Measurements from ENCODE around the gene SFXN3. TPM values are rescaled to one million over a fixed set of nuclear protein-coding genes. Genes with fewer than 3 reads are reported as not detected.
A peak's percentile ranks its signal among the peaks of the same experiment; 100 is the strongest.
"Not testable (repeated sequence)": the region's sequence is repeated elsewhere in the genome, so short reads cannot be mapped to it uniquely, and the experiment has no call there.

SFXN3 gene
- total and polyA plus RNA-seq, 3 donors from 2014 or later = 38.5 to 125 (median 70.7) TPM

DNA sequence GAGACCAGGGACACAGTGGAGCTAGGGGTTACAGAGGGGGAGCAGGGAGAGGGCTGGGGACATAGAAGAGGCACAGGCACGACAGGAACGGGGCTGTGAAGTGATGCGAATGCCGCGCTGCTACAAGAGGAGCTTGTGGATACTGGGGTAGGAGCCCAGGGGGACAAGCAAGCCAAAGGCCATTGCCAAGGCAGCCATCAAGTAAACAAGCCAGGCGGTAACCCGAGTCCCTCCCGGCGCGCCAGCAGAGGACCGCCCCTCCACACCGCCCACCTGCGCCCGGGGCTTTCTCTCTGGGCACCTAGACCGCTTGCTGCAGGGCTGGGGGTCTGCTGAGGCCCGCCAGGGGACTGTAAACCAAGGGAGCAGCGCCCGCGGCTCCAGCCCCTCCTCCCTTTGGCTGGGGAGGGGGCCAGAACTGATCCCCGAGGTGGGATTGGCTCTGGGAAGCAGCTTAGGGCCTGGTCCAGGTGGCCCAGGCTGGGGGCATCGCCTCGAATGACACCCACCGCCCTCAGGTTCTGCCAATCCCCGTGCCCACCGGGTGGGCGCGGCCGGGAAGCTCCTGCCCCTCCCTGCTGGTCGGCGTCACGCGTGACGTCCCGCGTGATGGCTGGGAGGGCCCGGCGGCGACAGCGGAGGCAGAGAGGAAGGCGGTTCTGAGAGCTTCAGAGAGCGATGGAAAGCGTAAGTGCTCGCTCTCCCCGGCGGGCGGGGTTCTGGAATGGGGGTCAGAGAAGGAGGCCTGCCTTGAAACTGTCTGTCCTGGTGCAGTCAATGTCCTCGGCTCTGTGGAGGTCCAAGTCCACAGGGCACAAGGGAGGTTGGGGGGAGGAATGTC lies 982 bp downstream of the SFXN3 start:
- WGBS, 2 donors = 0% methylated on average over 5 to 47 of the region's 47 CpGs

DNA sequence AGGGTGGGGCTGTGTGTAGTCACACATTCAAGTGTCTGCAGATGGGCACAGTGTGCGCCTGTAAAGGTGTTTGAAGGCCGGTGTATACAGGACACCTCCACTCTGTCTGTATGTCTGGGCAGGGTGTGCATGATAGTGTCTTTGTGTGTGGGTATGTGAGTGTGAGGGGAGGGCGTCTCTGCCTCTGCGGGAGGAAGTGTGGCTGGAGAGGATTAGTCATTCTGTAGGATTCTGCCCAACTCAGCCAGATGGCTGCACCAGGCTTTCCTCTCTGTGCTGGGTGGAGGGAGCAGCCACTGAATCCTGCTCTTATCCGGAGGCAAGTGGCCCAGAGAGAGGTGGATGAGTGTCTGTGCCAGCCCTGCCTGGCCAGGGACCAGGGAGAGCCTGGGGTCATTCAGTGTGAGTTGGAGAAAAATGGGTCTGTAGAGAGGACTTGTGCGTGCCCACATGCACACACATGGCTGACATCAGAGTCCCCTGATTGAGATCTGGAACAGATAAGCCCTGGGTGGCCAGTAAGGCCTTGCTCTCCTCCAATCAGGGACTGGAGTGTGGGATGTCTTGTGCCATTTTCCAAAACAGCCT lies 1.7 kb downstream of the SFXN3 start:
- Histone ChIP-seq H3K36me3 (ENCODE audit: low read depth, missing control alignments) (no peaks in the 10 kb centered on the region), H3K4me3 (peak overlapping the region; percentile 72 to 73), H3K27me3 (no peaks in the 10 kb centered on the region), H3K4me1 (peaks cover 11% of the 10 kb centered on the region), H3K9me3 (no peaks in the 10 kb centered on the region), H3K27ac (peak overlapping the region; percentile 93 to 98)
- 12 to 25% methylated on average over 6 of the region's 6 CpGs for WGBS, 2 donors
- TF ChIP-seq, protein P1, sequence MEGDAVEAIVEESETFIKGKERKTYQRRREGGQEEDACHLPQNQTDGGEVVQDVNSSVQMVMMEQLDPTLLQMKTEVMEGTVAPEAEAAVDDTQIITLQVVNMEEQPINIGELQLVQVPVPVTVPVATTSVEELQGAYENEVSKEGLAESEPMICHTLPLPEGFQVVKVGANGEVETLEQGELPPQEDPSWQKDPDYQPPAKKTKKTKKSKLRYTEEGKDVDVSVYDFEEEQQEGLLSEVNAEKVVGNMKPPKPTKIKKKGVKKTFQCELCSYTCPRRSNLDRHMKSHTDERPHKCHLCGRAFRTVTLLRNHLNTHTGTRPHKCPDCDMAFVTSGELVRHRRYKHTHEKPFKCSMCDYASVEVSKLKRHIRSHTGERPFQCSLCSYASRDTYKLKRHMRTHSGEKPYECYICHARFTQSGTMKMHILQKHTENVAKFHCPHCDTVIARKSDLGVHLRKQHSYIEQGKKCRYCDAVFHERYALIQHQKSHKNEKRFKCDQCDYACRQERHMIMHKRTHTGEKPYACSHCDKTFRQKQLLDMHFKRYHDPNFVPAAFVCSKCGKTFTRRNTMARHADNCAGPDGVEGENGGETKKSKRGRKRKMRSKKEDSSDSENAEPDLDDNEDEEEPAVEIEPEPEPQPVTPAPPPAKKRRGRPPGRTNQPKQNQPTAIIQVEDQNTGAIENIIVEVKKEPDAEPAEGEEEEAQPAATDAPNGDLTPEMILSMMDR (IDR thresholded peaks at IDR 0.05) = no peak
- TF ChIP-seq POLR2A (IDR thresholded peaks at IDR 0.05) = no peak
- intact Hi-C loops (cut with DNase I; ENCODE audit: low total_unique reads) = no loop called here
- no peak for DNase-seq

More for the DNA sequence above, 982 bp downstream of the SFXN3 start:
- H3K27me3 ChIP-seq = no peaks in the 10 kb centered on the region
- intact Hi-C loops (cut with DNase I; ENCODE audit: low total_unique reads) = no loop called here
- H3K9me3 ChIP-seq = no peaks in the 10 kb centered on the region
- peaks cover 11% of the 10 kb centered on the region for H3K4me1 ChIP-seq
- DNase-seq = peak; percentile 85
- no peaks in the 10 kb centered on the region for H3K36me3 ChIP-seq (ENCODE audit: low read depth, missing control alignments)
- TF ChIP-seq, protein P1 (IDR thresholded peaks at IDR 0.05) = no peak
- TF ChIP-seq POLR2A (IDR thresholded peaks at IDR 0.05) = peak; percentile 48
- peak overlapping the region; percentile 72 to 73 for H3K4me3 ChIP-seq
- peak overlapping the region; percentile 93 to 98 for H3K27ac ChIP-seq

DNA sequence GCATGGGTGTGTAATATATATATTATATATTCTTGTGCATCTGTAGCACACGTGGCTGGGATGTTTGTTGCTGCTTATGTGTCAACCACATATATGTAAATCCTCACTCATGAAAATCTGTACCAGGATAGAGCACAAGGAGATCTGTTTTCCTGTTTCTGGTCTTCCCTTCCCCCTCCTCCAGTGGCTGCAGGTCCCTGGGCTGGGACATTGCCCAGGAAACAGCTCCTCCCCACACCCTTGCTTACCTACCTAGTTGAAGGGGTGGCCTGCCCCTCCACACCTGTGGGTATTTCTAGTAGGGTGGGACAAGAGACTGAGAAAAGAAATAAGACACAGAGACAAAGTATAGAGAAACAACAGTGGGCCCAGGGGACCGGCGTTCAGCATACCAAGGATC lies 2.2 kb downstream of the SFXN3 start:
- H3K9me3 ChIP-seq = no peaks in the 10 kb centered on the region
- peaks cover 11% of the 10 kb centered on the region for H3K4me1 ChIP-seq
- no peaks in the 10 kb centered on the region for H3K36me3 ChIP-seq (ENCODE audit: low read depth, missing control alignments)
- DNase-seq = no peak
- intact Hi-C loops (cut with DNase I; ENCODE audit: low total_unique reads) = no loop called here
- WGBS, 2 donors = 77 to 81% methylated on average over 3 of the region's 3 CpGs
- peak overlapping the region; percentile 72 to 73 for H3K4me3 ChIP-seq
- H3K27ac ChIP-seq = peak overlapping the region; percentile 93 to 98
- no peaks in the 10 kb centered on the region for H3K27me3 ChIP-seq
- TF ChIP-seq, protein P1 (IDR thresholded peaks at IDR 0.05) = no peak
- no peak for TF ChIP-seq POLR2A (IDR thresholded peaks at IDR 0.05)

DNA sequence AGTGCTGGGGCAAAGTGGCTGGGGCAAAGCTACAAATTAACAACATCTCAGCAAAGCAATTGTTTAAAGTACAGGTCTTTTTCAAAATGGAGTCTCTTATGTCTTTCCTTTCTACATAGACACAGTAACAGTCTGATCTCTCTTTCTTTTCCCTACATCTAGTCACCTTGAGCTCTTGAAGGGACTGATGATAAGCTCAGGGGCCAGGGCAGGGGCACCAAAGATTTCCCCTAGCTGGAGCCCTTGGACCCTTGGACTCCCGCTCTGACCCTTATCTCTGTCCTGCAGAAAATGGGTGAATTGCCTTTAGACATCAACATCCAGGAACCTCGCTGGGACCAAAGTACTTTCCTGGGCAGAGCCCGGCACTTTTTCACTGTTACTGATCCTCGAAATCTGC lies 3.4 kb downstream of the SFXN3 start:
- H3K36me3 ChIP-seq (ENCODE audit: low read depth, missing control alignments); H3K4me3 ChIP-seq; H3K27me3 ChIP-seq; intact Hi-C loops (cut with DNase I; ENCODE audit: low total_unique reads); DNase-seq; H3K27ac ChIP-seq; H3K9me3 ChIP-seq: not testable (repeated sequence)
- H3K4me1 ChIP-seq = peaks cover 11% of the 10 kb centered on the region
- WGBS, 2 donors = 89 to 92% methylated on average over 4 of the region's 4 CpGs

DNA sequence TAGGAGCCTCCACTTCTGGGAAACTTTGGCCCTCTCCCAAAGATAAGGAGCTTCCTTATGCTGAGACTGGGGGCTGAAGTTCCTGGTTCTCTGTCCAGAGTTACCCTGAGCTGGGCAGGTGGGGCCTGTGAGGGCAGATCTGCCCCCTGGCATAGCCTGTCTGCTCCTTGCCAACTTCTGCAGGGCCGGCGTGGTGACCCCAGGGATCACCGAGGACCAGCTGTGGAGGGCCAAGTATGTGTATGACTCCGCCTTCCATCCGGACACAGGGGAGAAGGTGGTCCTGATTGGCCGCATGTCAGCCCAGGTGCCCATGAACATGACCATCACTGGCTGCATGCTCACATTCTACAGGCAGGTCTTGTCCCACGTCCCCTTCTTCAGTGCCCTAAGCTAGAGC lies 4.3 kb downstream of the SFXN3 start:
- Histone ChIP-seq H3K27me3 (no peaks in the 10 kb centered on the region), H3K36me3 (ENCODE audit: low read depth, missing control alignments) (no peaks in the 10 kb centered on the region), H3K9me3 (no peaks in the 10 kb centered on the region), H3K27ac (no peak overlapping the region), H3K4me3 (no peak overlapping the region), H3K4me1 (peaks cover 11% of the 10 kb centered on the region)
- intact Hi-C loops (cut with DNase I; ENCODE audit: low total_unique reads) = no loop called here
- DNase-seq = no peak
- TF ChIP-seq, protein P1 (IDR thresholded peaks at IDR 0.05) = no peak
- no peak for TF ChIP-seq POLR2A (IDR thresholded peaks at IDR 0.05)
- WGBS, 2 donors = 96 to 100% methylated on average over 4 to 7 of the region's 7 CpGs

Data from testis (tissue), 3 donors.